ENCODE measurements around the gene GRIA1. TPM values are rescaled to one million over a fixed set of nuclear protein-coding genes. Genes with fewer than 3 reads are reported as not detected.

Gene GRIA1
- total RNA-seq, 1 donor from 2014 or later, result 1.6 TPM

GRCh38 chr5:153601377-153601776 is 110.9 kb downstream of the GRIA1 start:
- DNase-seq (ENCODE audit: low read depth, low spot score), result no peak
- Mint-ChIP-seq H3K27ac (ENCODE audit: unreplicated experiment) (no peak overlapping the region), H3K4me1 (no peaks in the 10 kb centered on the region)

GRCh38 chr5:153605386-153605785 is 114.9 kb downstream of the GRIA1 start:
- Mint-ChIP-seq H3K4me3 (no peak overlapping the region), H3K9me3 (no peaks in the 10 kb centered on the region), H3K27me3 (ENCODE audit: low read depth) (no peaks in the 10 kb centered on the region), H3K27ac (ENCODE audit: unreplicated experiment) (no peak overlapping the region), H3K4me1 (no peaks in the 10 kb centered on the region), H3K36me3 (ENCODE audit: low read depth) (no peaks in the 10 kb centered on the region)
- no peak for DNase-seq (ENCODE audit: low read depth, low spot score)
- no peak for TF ChIP-seq CTCF (conservative IDR thresholded peaks at IDR 0.05)

More at GRCh38 chr5:153601377-153601776, 110.9 kb downstream of the GRIA1 start:
- no peaks in the 10 kb centered on the region for H3K36me3 Mint-ChIP-seq (ENCODE audit: low read depth)
- H3K4me3 Mint-ChIP-seq, result no peak overlapping the region
- no peaks in the 10 kb centered on the region for H3K27me3 Mint-ChIP-seq (ENCODE audit: low read depth)
- H3K9me3 Mint-ChIP-seq, result peaks cover 2% of the 10 kb centered on the region
- no peak for TF ChIP-seq CTCF (conservative IDR thresholded peaks at IDR 0.05)

- no peaks in the 10 kb centered on the region for H3K9me3 Mint-ChIP-seq
- no peak overlapping the region for H3K27ac Mint-ChIP-seq (ENCODE audit: unreplicated experiment)
- H3K27me3 Mint-ChIP-seq (ENCODE audit: low read depth), result no peaks in the 10 kb centered on the region
- no peaks in the 10 kb centered on the region for H3K4me1 Mint-ChIP-seq
- TF ChIP-seq CTCF (conservative IDR thresholded peaks at IDR 0.05), result no peak
- H3K36me3 Mint-ChIP-seq (ENCODE audit: low read depth), result no peaks in the 10 kb centered on the region
- DNase-seq (ENCODE audit: low read depth, low spot score), result no peak
- no peak overlapping the region for H3K4me3 Mint-ChIP-seq
These were observed 119.5 kb downstream of the GRIA1 start for GRCh38 chr5:153610009-153610408.

- Mint-ChIP-seq H3K9me3 (no peaks in the 10 kb centered on the region), H3K27ac (ENCODE audit: unreplicated experiment) (no peak overlapping the region), H3K4me1 (no peaks in the 10 kb centered on the region), H3K36me3 (ENCODE audit: low read depth) (no peaks in the 10 kb centered on the region), H3K27me3 (ENCODE audit: low read depth) (no peaks in the 10 kb centered on the region), H3K4me3 (no peak overlapping the region)
- DNase-seq (ENCODE audit: low read depth, low spot score), result no peak
- TF ChIP-seq CTCF (conservative IDR thresholded peaks at IDR 0.05), result no peak
These were observed 120.3 kb downstream of the GRIA1 start for GRCh38 chr5:153610811-153611210.

- H3K27me3 Mint-ChIP-seq (ENCODE audit: low read depth), result no peaks in the 10 kb centered on the region
- no peak for TF ChIP-seq CTCF (conservative IDR thresholded peaks at IDR 0.05)
- peaks cover 1% of the 10 kb centered on the region for H3K4me1 Mint-ChIP-seq
- no peaks in the 10 kb centered on the region for H3K9me3 Mint-ChIP-seq
- no peak for DNase-seq (ENCODE audit: low read depth, low spot score)
- no peak overlapping the region for H3K4me3 Mint-ChIP-seq
- no peaks in the 10 kb centered on the region for H3K36me3 Mint-ChIP-seq (ENCODE audit: low read depth)
- no peak overlapping the region for H3K27ac Mint-ChIP-seq (ENCODE audit: unreplicated experiment)
These were observed 122.7 kb downstream of the GRIA1 start for GRCh38 chr5:153613144-153613543.

GRCh38 chr5:153613672-153614071 is 123.2 kb downstream of the GRIA1 start:
- Mint-ChIP-seq H3K4me1 (peaks cover 4% of the 10 kb centered on the region), H3K27ac (ENCODE audit: unreplicated experiment) (no peak overlapping the region), H3K9me3 (no peaks in the 10 kb centered on the region), H3K36me3 (ENCODE audit: low read depth) (no peaks in the 10 kb centered on the region), H3K4me3 (no peak overlapping the region), H3K27me3 (ENCODE audit: low read depth) (no peaks in the 10 kb centered on the region)
- TF ChIP-seq CTCF (conservative IDR thresholded peaks at IDR 0.05), result no peak
- no peak for DNase-seq (ENCODE audit: low read depth, low spot score)
